ENCODE data around the gene KBTBD6.

DNA sequence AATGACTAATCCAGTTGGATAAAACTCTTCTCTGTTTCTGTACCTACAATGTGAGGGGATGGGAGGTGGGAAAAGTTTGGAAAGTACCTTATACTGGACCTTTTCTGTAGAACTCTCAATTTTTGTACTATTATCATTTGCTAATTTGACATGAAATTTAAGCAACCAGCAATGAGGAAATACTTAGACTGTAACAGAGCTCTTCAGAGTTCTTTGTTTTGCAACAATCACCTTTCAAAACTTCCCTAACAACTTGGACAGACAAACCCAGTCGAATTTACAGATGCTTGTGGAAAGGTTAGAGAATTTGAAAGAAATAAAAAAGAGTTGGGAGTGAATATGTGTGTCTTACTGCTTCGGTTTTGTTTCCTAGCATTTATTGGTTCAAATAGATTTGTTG, 45.0 kb upstream of the KBTBD6 start:
- no peak for TF ChIP-seq ATF3 (CRISPR knock-in tag; conservative IDR thresholded peaks at IDR 0.05)
- TF ChIP-seq, protein P1, sequence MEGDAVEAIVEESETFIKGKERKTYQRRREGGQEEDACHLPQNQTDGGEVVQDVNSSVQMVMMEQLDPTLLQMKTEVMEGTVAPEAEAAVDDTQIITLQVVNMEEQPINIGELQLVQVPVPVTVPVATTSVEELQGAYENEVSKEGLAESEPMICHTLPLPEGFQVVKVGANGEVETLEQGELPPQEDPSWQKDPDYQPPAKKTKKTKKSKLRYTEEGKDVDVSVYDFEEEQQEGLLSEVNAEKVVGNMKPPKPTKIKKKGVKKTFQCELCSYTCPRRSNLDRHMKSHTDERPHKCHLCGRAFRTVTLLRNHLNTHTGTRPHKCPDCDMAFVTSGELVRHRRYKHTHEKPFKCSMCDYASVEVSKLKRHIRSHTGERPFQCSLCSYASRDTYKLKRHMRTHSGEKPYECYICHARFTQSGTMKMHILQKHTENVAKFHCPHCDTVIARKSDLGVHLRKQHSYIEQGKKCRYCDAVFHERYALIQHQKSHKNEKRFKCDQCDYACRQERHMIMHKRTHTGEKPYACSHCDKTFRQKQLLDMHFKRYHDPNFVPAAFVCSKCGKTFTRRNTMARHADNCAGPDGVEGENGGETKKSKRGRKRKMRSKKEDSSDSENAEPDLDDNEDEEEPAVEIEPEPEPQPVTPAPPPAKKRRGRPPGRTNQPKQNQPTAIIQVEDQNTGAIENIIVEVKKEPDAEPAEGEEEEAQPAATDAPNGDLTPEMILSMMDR (IDR thresholded peaks at IDR 0.05) = no peak
- TF ChIP-seq TEAD4 (CRISPR knock-in tag; IDR thresholded peaks at IDR 0.05) = no peak
- TF ChIP-seq, protein P2, sequence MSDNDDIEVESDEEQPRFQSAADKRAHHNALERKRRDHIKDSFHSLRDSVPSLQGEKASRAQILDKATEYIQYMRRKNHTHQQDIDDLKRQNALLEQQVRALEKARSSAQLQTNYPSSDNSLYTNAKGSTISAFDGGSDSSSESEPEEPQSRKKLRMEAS (CRISPR knock-in tag; IDR thresholded peaks at IDR 0.05) = no peak
- TF ChIP-seq, protein P3, sequence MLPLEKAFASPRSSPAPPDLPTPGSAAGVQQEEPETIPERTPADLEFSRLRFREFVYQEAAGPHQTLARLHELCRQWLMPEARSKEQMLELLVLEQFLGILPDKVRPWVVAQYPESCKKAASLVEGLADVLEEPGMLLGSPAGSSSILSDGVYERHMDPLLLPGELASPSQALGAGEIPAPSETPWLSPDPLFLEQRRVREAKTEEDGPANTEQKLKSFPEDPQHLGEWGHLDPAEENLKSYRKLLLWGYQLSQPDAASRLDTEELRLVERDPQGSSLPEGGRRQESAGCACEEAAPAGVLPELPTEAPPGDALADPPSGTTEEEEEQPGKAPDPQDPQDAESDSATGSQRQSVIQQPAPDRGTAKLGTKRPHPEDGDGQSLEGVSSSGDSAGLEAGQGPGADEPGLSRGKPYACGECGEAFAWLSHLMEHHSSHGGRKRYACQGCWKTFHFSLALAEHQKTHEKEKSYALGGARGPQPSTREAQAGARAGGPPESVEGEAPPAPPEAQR (CRISPR knock-in tag; IDR thresholded peaks at IDR 0.05) = no peak
- no peak for TF ChIP-seq ESRRA (CRISPR knock-in tag; IDR thresholded peaks at IDR 0.05; ENCODE audit: borderline replicate concordance)
- TF ChIP-seq, protein P4, sequence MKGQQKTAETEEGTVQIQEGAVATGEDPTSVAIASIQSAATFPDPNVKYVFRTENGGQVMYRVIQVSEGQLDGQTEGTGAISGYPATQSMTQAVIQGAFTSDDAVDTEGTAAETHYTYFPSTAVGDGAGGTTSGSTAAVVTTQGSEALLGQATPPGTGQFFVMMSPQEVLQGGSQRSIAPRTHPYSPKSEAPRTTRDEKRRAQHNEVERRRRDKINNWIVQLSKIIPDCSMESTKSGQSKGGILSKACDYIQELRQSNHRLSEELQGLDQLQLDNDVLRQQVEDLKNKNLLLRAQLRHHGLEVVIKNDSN (CRISPR knock-in tag; IDR thresholded peaks at IDR 0.05) = no peak
- TF ChIP-seq CREB1 (CRISPR knock-in tag; IDR thresholded peaks at IDR 0.05) = no peak
- no peak for TF ChIP-seq SP1 (CRISPR knock-in tag; conservative IDR thresholded peaks at IDR 0.05)
- TF ChIP-seq ZNF232 (CRISPR knock-in tag; IDR thresholded peaks at IDR 0.05) = no peak
- TF ChIP-seq, protein P5, sequence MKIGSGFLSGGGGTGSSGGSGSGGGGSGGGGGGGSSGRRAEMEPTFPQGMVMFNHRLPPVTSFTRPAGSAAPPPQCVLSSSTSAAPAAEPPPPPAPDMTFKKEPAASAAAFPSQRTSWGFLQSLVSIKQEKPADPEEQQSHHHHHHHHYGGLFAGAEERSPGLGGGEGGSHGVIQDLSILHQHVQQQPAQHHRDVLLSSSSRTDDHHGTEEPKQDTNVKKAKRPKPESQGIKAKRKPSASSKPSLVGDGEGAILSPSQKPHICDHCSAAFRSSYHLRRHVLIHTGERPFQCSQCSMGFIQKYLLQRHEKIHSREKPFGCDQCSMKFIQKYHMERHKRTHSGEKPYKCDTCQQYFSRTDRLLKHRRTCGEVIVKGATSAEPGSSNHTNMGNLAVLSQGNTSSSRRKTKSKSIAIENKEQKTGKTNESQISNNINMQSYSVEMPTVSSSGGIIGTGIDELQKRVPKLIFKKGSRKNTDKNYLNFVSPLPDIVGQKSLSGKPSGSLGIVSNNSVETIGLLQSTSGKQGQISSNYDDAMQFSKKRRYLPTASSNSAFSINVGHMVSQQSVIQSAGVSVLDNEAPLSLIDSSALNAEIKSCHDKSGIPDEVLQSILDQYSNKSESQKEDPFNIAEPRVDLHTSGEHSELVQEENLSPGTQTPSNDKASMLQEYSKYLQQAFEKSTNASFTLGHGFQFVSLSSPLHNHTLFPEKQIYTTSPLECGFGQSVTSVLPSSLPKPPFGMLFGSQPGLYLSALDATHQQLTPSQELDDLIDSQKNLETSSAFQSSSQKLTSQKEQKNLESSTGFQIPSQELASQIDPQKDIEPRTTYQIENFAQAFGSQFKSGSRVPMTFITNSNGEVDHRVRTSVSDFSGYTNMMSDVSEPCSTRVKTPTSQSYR (CRISPR knock-in tag; IDR thresholded peaks at IDR 0.05) = no peak
- no peak for TF ChIP-seq RORB (CRISPR knock-in tag; IDR thresholded peaks at IDR 0.05)
- TF ChIP-seq ELF4 (CRISPR knock-in tag; IDR thresholded peaks at IDR 0.05; ENCODE audit: low read depth) = no peak

All from WTC11 (cell line).